SK-N-SH (cell line): ENCODE results near the gene CTDSPL2. TPM values are rescaled to one million over a fixed set of nuclear protein-coding genes. Genes with fewer than 3 reads are reported as not detected.

Experiments used
- CTCF ChIA-PET: fragments of 300-600, 350-600 bp; formaldehyde crosslinking; extraction: SDS; loops from one replicate; lab custom pipeline; 2021; lab: Yijun Ruan, JAX
- POLR2A ChIA-PET: fragments of 350-600 bp; sonication (Branson Sonifier 250); formaldehyde crosslinking; extraction: SDS; loops from one replicate; lab custom pipeline; 2020; ENCODE audit warnings: antibody characterized with exemption, inconsistent platforms; lab: Yijun Ruan, JAX
- DNase-seq: peaks from one replicate; pipeline ENCODE4 v3.0.0; 2012
- H2AFZ ChIP-seq: fragments of 200-600 bp; sonication (generic); 2 replicates; pipeline ENCODE4 v1.8.1; 2016; ENCODE audit warnings: antibody characterized with exemption, mild to moderate bottlenecking, low read depth
- H3F3A ChIP-seq: fragments of 200-600 bp; sonication (generic); replicated peaks from 2 replicates; pipeline ENCODE3; 2016; ENCODE audit warnings: antibody characterized with exemption, mild to moderate bottlenecking; ENCODE audit not compliant: insufficient read depth
- H3K27ac ChIP-seq, 2 experiments: fragments of 200-500 bp in 1 of 2; fragments of 200-600 bp in 1 of 2; sonication (Bioruptor generic) in 1 of 2; sonication (generic), shearing (Covaris generic) in 1 of 2; 2 replicates each; pipeline versions ENCODE4 v1.5.1 to v1.6.1; 2014 to 2016; ENCODE audit warnings: low read depth in 2 of 2, inconsistent platforms in 1 of 2, low read length in 1 of 2, mild to moderate bottlenecking in 1 of 2, mixed read lengths in 1 of 2
- H3K27me3 ChIP-seq: fragments of 200-600 bp; sonication (generic), shearing (Covaris generic); 2 replicates; pipeline ENCODE4 v1.6.1; 2016; ENCODE audit warnings: mixed run types; ENCODE audit not compliant: insufficient read depth
- H3K36me3 ChIP-seq, 2 experiments: fragments of 200-500 bp in 1 of 2; fragments of 200-600 bp in 1 of 2; sonication (Bioruptor generic) in 1 of 2; sonication (generic) in 1 of 2; replicated peaks in 1 of 2; 2 replicates each; pipeline versions ENCODE3 to v1.5.1; 2014 to 2016; ENCODE audit warnings: low read length in 1 of 2, mild to moderate bottlenecking in 1 of 2; ENCODE audit not compliant: insufficient read depth in 2 of 2, control insufficient read depth in 1 of 2
- H3K4me1 ChIP-seq, 2 experiments: fragments of 200-500 bp in 1 of 2; fragments of 200-600 bp in 1 of 2; sonication (Bioruptor generic) in 1 of 2; sonication (generic), shearing (Covaris generic) in 1 of 2; 2 replicates each; pipeline versions ENCODE4 v1.5.1 to v1.6.1; 2014 to 2016; ENCODE audit warnings: low read depth in 1 of 2, low read length in 1 of 2, mixed run types in 1 of 2; ENCODE audit not compliant: insufficient read depth in 2 of 2, control insufficient read depth in 1 of 2
- H3K4me2 ChIP-seq: fragments of 200-600 bp; sonication (generic), shearing (Covaris generic); 2 replicates; pipeline ENCODE4 v1.6.1; 2017; ENCODE audit warnings: mixed run types
- H3K4me3 ChIP-seq, 2 experiments: fragments of 200-500 bp in 1 of 2; fragments of 200-600 bp in 1 of 2; sonication (Bioruptor generic) in 1 of 2; sonication (generic), shearing (Covaris generic) in 1 of 2; 2 replicates each; pipeline versions ENCODE4 v1.5.1 to v1.8.1; 2014 to 2016; ENCODE audit warnings: low read depth in 2 of 2, inconsistent platforms in 1 of 2, low read length in 1 of 2, mild to moderate bottlenecking in 1 of 2, mixed read lengths in 1 of 2, moderate library complexity in 1 of 2
- H3K79me2 ChIP-seq: fragments of 200-600 bp; sonication (generic); 2 replicates; pipeline ENCODE4 v1.8.1; 2017; ENCODE audit warnings: mild to moderate bottlenecking; ENCODE audit not compliant: insufficient read depth
- H3K9ac ChIP-seq: fragments of 200-600 bp; sonication (generic); 2 replicates; pipeline ENCODE4 v1.6.1; 2017; ENCODE audit warnings: mixed run types
- H3K9me2 ChIP-seq: fragments of 200-600 bp; sonication (generic); 2 replicates; pipeline ENCODE4 v1.6.1; 2017; ENCODE audit warnings: mixed run types
- H3K9me3 ChIP-seq: fragments of 200-600 bp; sonication (generic); 2 replicates; pipeline ENCODE4 v1.6.1; 2017; ENCODE audit warnings: mixed run types, mild to moderate bottlenecking, moderate library complexity
- H4K20me1 ChIP-seq: fragments of 200-600 bp; sonication (generic); 2 replicates; pipeline ENCODE4 v1.6.1; 2017; ENCODE audit warnings: mild to moderate bottlenecking, mixed run types; ENCODE audit not compliant: insufficient read depth
- EP300 ChIP-seq, 2 experiments: IDR thresholded peaks; 2 replicates each; pipeline versions ENCODE4 v1.4.0 to v1.6.1; 2012; ENCODE audit warnings: borderline replicate concordance in 1 of 2, low read depth in 1 of 2, low read length in 1 of 2
- EZH2phosphoT487 ChIP-seq: fragments of 200-600 bp; sonication (generic); IDR thresholded peaks from 2 replicates; pipeline ENCODE4 v1.6.1; 2017; ENCODE audit warnings: low read depth, mixed run types, mild to moderate bottlenecking, antibody characterized with exemption, moderate library complexity, borderline replicate concordance
- FOSL2 ChIP-seq: IDR thresholded peaks from 2 replicates; pipeline ENCODE4 v1.4.0; 2012; ENCODE audit warnings: low read depth, mild to moderate bottlenecking, moderate library complexity, borderline replicate concordance
- FOXJ3 ChIP-seq: sonication (generic); formaldehyde crosslinking; IDR thresholded peaks from 2 replicates; pipeline ENCODE4 v1.5.1; 2020; ENCODE audit warnings: mild to moderate bottlenecking, missing genetic modification reagents
- GABPA ChIP-seq: IDR thresholded peaks from 2 replicates; pipeline ENCODE4 v1.4.0; 2012; ENCODE audit warnings: low read depth, mild to moderate bottlenecking
- IRF3 ChIP-seq: fragments of 150-350 bp; IDR thresholded peaks from 2 replicates; pipeline ENCODE4 v1.6.1; 2016; ENCODE audit warnings: mild to moderate bottlenecking, low read depth, low read length
- JUND ChIP-seq: IDR thresholded peaks from 2 replicates; pipeline ENCODE4 v1.4.0; 2012
- MAX ChIP-seq: IDR thresholded peaks from 2 replicates; pipeline ENCODE4 v1.4.0; 2012; ENCODE audit warnings: low read depth
- NRF1 ChIP-seq: IDR thresholded peaks from 2 replicates; pipeline ENCODE4 v1.6.1; 2012; ENCODE audit warnings: low read depth, mild to moderate bottlenecking, low read length
- PBX3 ChIP-seq: IDR thresholded peaks from 2 replicates; pipeline ENCODE4; 2012
- RCOR1 ChIP-seq: fragments of 150-350 bp; IDR thresholded peaks from 2 replicates; pipeline ENCODE4 v1.6.1; 2017; ENCODE audit warnings: antibody characterized with exemption, low read length
- RFX5 ChIP-seq: IDR thresholded peaks from 2 replicates; pipeline ENCODE4 v1.6.1; 2012; ENCODE audit warnings: mild to moderate bottlenecking, improper control_type of control experiment, low read length
- RXRA ChIP-seq: IDR thresholded peaks from 2 replicates; pipeline ENCODE4 v1.4.0; 2012; ENCODE audit warnings: low read depth, mild to moderate bottlenecking, borderline replicate concordance
- SIN3A ChIP-seq: IDR thresholded peaks from 2 replicates; pipeline ENCODE4 v1.6.1; 2012; ENCODE audit warnings: low read depth, mild to moderate bottlenecking, low read length, moderate library complexity, borderline replicate concordance
- TCF12 ChIP-seq: IDR thresholded peaks from 2 replicates; pipeline ENCODE4 v1.4.0; 2012
- ZBTB33 ChIP-seq: IDR thresholded peaks from 2 replicates; pipeline ENCODE4 v1.4.0; 2012; ENCODE audit warnings: low read depth, borderline replicate concordance
- WGBS: methylation state at CpG from one replicate; pipeline ENCODE4 v1.1.6; 2017; ENCODE audit warnings: low lambda C conversion rate; 5-methylcytosine and 5-hydroxymethylcytosine counted together
- polyA plus RNA-seq, 3 experiments: library from polyadenylated mRNA; depleted of rRNA; stranded (reverse); fragments of >200 nt; gene quantifications; 2 replicates each; pipeline ENCODE4 v1.2.3, GENCODE V29; 2012
- TF ChIP-seq, protein P1 (sequence below): fragments of 150-350 bp; IDR thresholded peaks from 2 replicates; pipeline ENCODE4 v1.6.1; 2017; ENCODE audit warnings: antibody characterized with exemption, low read length, low read depth, borderline replicate concordance

Gene CTDSPL2
- polyA plus RNA-seq, 1 of the 3 experiments (the other 2 are of a cell fraction), result 9.0 TPM

- TF ChIP-seq ZBTB33 (no peak), NRF1 (no peak)
Observed at GRCh38 chr15:44501768-44502366, 74.4 kb downstream of the CTDSPL2 start (continued).

DNA sequence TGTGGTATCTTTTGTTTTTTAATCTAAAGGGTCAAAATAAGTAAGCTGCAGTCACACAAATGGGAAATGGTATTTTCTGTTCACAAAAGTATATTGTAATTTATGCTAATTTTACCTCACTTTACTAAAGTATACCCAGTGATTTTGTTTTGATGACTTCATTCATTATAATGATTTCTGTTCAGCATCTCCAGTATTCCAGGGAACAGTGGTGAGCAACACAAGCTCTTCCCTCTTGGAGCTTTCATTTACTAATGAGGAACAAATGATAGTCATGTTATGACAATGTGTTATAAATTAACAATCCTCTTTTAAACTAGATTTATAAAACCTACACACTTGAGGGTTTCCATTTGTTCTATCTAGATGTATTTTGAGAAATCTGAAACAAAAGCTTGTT lies 89.0 kb downstream of the CTDSPL2 start:
- no peaks in the 10 kb centered on the region for H3K4me1 ChIP-seq
- no peak overlapping the region for H3K27ac ChIP-seq
- H3K36me3 ChIP-seq, result peaks cover 12 to 60% of the 10 kb centered on the region in 2 experiments
- H3K9me3 ChIP-seq, result no peaks in the 10 kb centered on the region
- H3K9me2 ChIP-seq, result no peaks in the 10 kb centered on the region
- no peak for TF ChIP-seq SIN3A
- TF ChIP-seq RXRA, result no peak
- no peak for TF ChIP-seq EP300 (IDR thresholded peaks at IDR 0.05; ENCODE audit: borderline replicate concordance in 1 of 2, low read depth in 1 of 2, low read length in 1 of 2)
- TF ChIP-seq MAX, result no peak
- TF ChIP-seq FOXJ3, result no peak
- TF ChIP-seq JUND, result no peak
- no peak for TF ChIP-seq EZH2phosphoT487
- TF ChIP-seq RCOR1, result no peak
- H3F3A ChIP-seq, result peaks cover 6% of the 10 kb centered on the region
- peaks cover 23% of the 10 kb centered on the region for H3K79me2 ChIP-seq
- no peaks in the 10 kb centered on the region for H4K20me1 ChIP-seq
- no peak for DNase-seq
- ChIA-PET POLR2A (no interaction called here), CTCF (interaction anchor here (2.7 kb wide), 1 partner anchor 15 kb away, joined by 7 read pairs; no protein-coding TSS in a partner anchor)
- no peaks in the 10 kb centered on the region for H3K27me3 ChIP-seq
- H3K4me3 ChIP-seq, result no peak overlapping the region
- H3K9ac ChIP-seq, result no peak overlapping the region
- H2AFZ ChIP-seq, result no peak overlapping the region
- H3K4me2 ChIP-seq, result no peak overlapping the region

- peaks cover 11% of the 10 kb centered on the region for H3F3A ChIP-seq
Observed at GRCh38 chr15:44519537-44519936, 92.1 kb downstream of the CTDSPL2 start.

More at GRCh38 chr15:44519537-44519936, 92.1 kb downstream of the CTDSPL2 start:
- H3K27ac ChIP-seq, result no peak overlapping the region
- no peaks in the 10 kb centered on the region for H3K4me1 ChIP-seq
- H3K4me2 ChIP-seq, result no peak overlapping the region
- WGBS, result 97% methylated on average over 6 of the region's 6 CpGs
- ChIA-PET CTCF (interaction anchor here (1.8 kb wide), 1 partner anchor 13 kb away, joined by 5 read pairs; no protein-coding TSS in a partner anchor), POLR2A (no interaction called here)
- no peak overlapping the region for H2AFZ ChIP-seq
- no peak for DNase-seq
- no peaks in the 10 kb centered on the region for H3K27me3 ChIP-seq
- H3K9me3 ChIP-seq, result no peaks in the 10 kb centered on the region
- TF ChIP-seq TCF12 (no peak), IRF3 (no peak), RFX5 (no peak), PBX3 (no peak), GABPA (no peak), JUND (no peak), RCOR1 (no peak), FOSL2 (no peak), MAX (no peak)
- TF ChIP-seq, protein P1, sequence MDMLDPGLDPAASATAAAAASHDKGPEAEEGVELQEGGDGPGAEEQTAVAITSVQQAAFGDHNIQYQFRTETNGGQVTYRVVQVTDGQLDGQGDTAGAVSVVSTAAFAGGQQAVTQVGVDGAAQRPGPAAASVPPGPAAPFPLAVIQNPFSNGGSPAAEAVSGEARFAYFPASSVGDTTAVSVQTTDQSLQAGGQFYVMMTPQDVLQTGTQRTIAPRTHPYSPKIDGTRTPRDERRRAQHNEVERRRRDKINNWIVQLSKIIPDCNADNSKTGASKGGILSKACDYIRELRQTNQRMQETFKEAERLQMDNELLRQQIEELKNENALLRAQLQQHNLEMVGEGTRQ, result no peak
- H3K9ac ChIP-seq, result no peak overlapping the region
- H3K36me3 ChIP-seq, result peaks cover 16 to 64% of the 10 kb centered on the region in 2 experiments
- H4K20me1 ChIP-seq, result no peaks in the 10 kb centered on the region
- no peaks in the 10 kb centered on the region for H3K9me2 ChIP-seq
- no peak overlapping the region for H3K4me3 ChIP-seq
- peaks cover 12% of the 10 kb centered on the region for H3K79me2 ChIP-seq
